HG02678 (cell line): ENCODE measurements around the gene LYRM4.
"Not testable (repeated sequence)": the region's sequence is repeated elsewhere in the genome, so short reads cannot be mapped to it uniquely, and the experiment has no call there.

ENCODE experiments used
- ATAC-seq: cut with Tn5 transposase; IDR thresholded peaks from one replicate; pipeline ENCODE4 v1.9.1; 2021; ENCODE audit warnings: mild to moderate bottlenecking, moderate library complexity; ENCODE audit not compliant: unreplicated experiment

Gene LYRM4

GRCh38 chr6:5083813-5084359, 176.9 kb downstream of the LYRM4 start:
- ATAC-seq: no peak

- ATAC-seq: no peak
These were observed 177.5 kb downstream of the LYRM4 start for GRCh38 chr6:5083307-5083583.

GRCh38 chr6:5082487-5083306, 178.1 kb downstream of the LYRM4 start:
- ATAC-seq: no peak

GRCh38 chr6:5081955-5082354, 178.8 kb downstream of the LYRM4 start:
- no peak for ATAC-seq

- no peak for ATAC-seq
These were observed 179.6 kb downstream of the LYRM4 start for GRCh38 chr6:5081182-5081581.

- no peak for ATAC-seq
These were observed 180.2 kb downstream of the LYRM4 start for GRCh38 chr6:5080574-5080973.

GRCh38 chr6:5079692-5080091, 181.1 kb downstream of the LYRM4 start:
- no peak for ATAC-seq

- ATAC-seq: no peak
These were observed 182.6 kb downstream of the LYRM4 start for GRCh38 chr6:5078121-5078669.

- no peak for ATAC-seq
These were observed 183.8 kb downstream of the LYRM4 start for GRCh38 chr6:5076931-5077330.

- no peak for ATAC-seq
These were observed 186.8 kb downstream of the LYRM4 start for GRCh38 chr6:5073992-5074391.

- ATAC-seq: peak; percentile 69
These were observed 188.3 kb downstream of the LYRM4 start for GRCh38 chr6:5072440-5072839.

GRCh38 chr6:5071216-5071615, 189.5 kb downstream of the LYRM4 start:
- no peak for ATAC-seq

- ATAC-seq: no peak
These were observed 192.5 kb downstream of the LYRM4 start for GRCh38 chr6:5068153-5068751.

GRCh38 chr6:5067305-5067704, 193.4 kb downstream of the LYRM4 start:
- no peak for ATAC-seq

GRCh38 chr6:5066456-5067093, 194.2 kb downstream of the LYRM4 start:
- no peak for ATAC-seq

GRCh38 chr6:5063617-5064016, 197.1 kb downstream of the LYRM4 start:
- no peak for ATAC-seq

GRCh38 chr6:5061152-5061551, 199.6 kb downstream of the LYRM4 start:
- no peak for ATAC-seq

- ATAC-seq: not testable (repeated sequence)
These were observed 200.3 kb downstream of the LYRM4 start for GRCh38 chr6:5060439-5060838.

- no peak for ATAC-seq
These were observed 201.5 kb downstream of the LYRM4 start for GRCh38 chr6:5059036-5059896.
